ENCODE results near the gene ANXA10.
A peak's percentile ranks its signal among the peaks of the same experiment; 100 is the strongest.
"Not testable (repeated sequence)": the region's sequence is repeated elsewhere in the genome, so short reads cannot be mapped to it uniquely, and the experiment has no call there.

ANXA10 gene

GRCh38 chr4:168119100-168119499, 26.8 kb downstream of the ANXA10 start:
- no peak for FAIRE-seq

GRCh38 chr4:168119890-168120289, 27.6 kb downstream of the ANXA10 start:
- FAIRE-seq: no peak

- no peak for FAIRE-seq
Observed at GRCh38 chr4:168120811-168121210, 28.5 kb downstream of the ANXA10 start.

GRCh38 chr4:168124008-168124641, 31.8 kb downstream of the ANXA10 start:
- no peak for FAIRE-seq

- no peak for FAIRE-seq
Observed at GRCh38 chr4:168126952-168127351, 34.6 kb downstream of the ANXA10 start.

GRCh38 chr4:168128601-168129000, 36.3 kb downstream of the ANXA10 start:
- FAIRE-seq: no peak

- FAIRE-seq: no peak
Observed at GRCh38 chr4:168129046-168129772, 36.9 kb downstream of the ANXA10 start.

GRCh38 chr4:168129802-168130201, 37.5 kb downstream of the ANXA10 start:
- FAIRE-seq: no peak

- FAIRE-seq: no peak
Observed at GRCh38 chr4:168131196-168131595, 38.9 kb downstream of the ANXA10 start.

- FAIRE-seq: no peak
Observed at GRCh38 chr4:168134651-168135050, 42.3 kb downstream of the ANXA10 start.

GRCh38 chr4:168135860-168136259, 43.5 kb downstream of the ANXA10 start:
- not testable (repeated sequence) for FAIRE-seq

- FAIRE-seq: not testable (repeated sequence)
Observed at GRCh38 chr4:168137695-168138094, 45.4 kb downstream of the ANXA10 start.

GRCh38 chr4:168138143-168138542, 45.8 kb downstream of the ANXA10 start:
- no peak for FAIRE-seq

- FAIRE-seq: no peak
Observed at GRCh38 chr4:168139336-168139735, 47.0 kb downstream of the ANXA10 start.

- no peak for FAIRE-seq
Observed at GRCh38 chr4:168141733-168142132, 49.4 kb downstream of the ANXA10 start.

GRCh38 chr4:168143601-168144000, 51.3 kb downstream of the ANXA10 start:
- no peak for FAIRE-seq

GRCh38 chr4:168150420-168151050, 58.2 kb downstream of the ANXA10 start:
- FAIRE-seq: no peak

- no peak for FAIRE-seq
Observed at GRCh38 chr4:168151327-168151726, 59.0 kb downstream of the ANXA10 start.

- no peak for FAIRE-seq
Observed at GRCh38 chr4:168152837-168153500, 60.6 kb downstream of the ANXA10 start.

GRCh38 chr4:168153596-168154440, 61.5 kb downstream of the ANXA10 start:
- FAIRE-seq: peak; percentile 69

GRCh38 chr4:168154546-168155277, 62.4 kb downstream of the ANXA10 start:
- no peak for FAIRE-seq

- FAIRE-seq: no peak
Observed at GRCh38 chr4:168162604-168163003, 70.3 kb downstream of the ANXA10 start.

Measured in colon (tissue), 2 donors.